ENCODE results near the gene MRPL28. TPM values are rescaled to one million over a fixed set of nuclear protein-coding genes. Genes with fewer than 3 reads are reported as not detected.

MRPL28 gene
- total and polyA plus RNA-seq, 9 donors: 28.4 to 57.7 (median 40.9) TPM

GRCh38 chr16:322476-323143 lies 47.7 kb downstream of the MRPL28 start:
- Histone ChIP-seq H3K4me1 (ENCODE audit: insufficient read depth) (no peaks in the 10 kb centered on the region), H3K4me3 (no peak overlapping the region), H3K27me3 (no peaks in the 10 kb centered on the region), H3K9me3 (no peaks in the 10 kb centered on the region), H3K36me3 (no peaks in the 10 kb centered on the region), H3K27ac (no peak overlapping the region)
- intact Hi-C loops (cut with DNase I): no loop called here
- no peak for DNase-seq
- WGBS, 3 donors: 85 to 90% (median 88%) methylated on average over 13 of the region's 13 CpGs
- TF ChIP-seq CTCF (IDR thresholded peaks at IDR 0.05): no peak
- TF ChIP-seq EP300 (IDR thresholded peaks at IDR 0.05): no peak

GRCh38 chr16:321532-321931 lies 48.8 kb downstream of the MRPL28 start:
- WGBS, 3 donors: 58 to 68% (median 65%) methylated on average over 9 of the region's 9 CpGs

GRCh38 chr16:320206-320605 lies 50.1 kb downstream of the MRPL28 start:
- Histone ChIP-seq H3K27ac (no peak overlapping the region), H3K27me3 (no peaks in the 10 kb centered on the region), H3K9me3 (no peaks in the 10 kb centered on the region), H3K4me1 (ENCODE audit: insufficient read depth) (no peaks in the 10 kb centered on the region), H3K4me3 (no peak overlapping the region), H3K36me3 (no peaks in the 10 kb centered on the region)
- no peak for DNase-seq
- 91 to 92% (median 91%) methylated on average over 5 of the region's 5 CpGs for WGBS, 3 donors
- TF ChIP-seq CTCF (IDR thresholded peaks at IDR 0.05): no peak
- no peak for TF ChIP-seq POLR2A (IDR thresholded peaks at IDR 0.05)
- TF ChIP-seq EP300 (IDR thresholded peaks at IDR 0.05): no peak
- intact Hi-C loops (cut with DNase I): no loop called here

More at GRCh38 chr16:321532-321931, 48.8 kb downstream of the MRPL28 start:
- intact Hi-C loops (cut with DNase I): no loop called here
- no peaks in the 10 kb centered on the region for H3K27me3 ChIP-seq
- H3K27ac ChIP-seq: no peak overlapping the region
- H3K4me3 ChIP-seq: no peak overlapping the region
- no peak for TF ChIP-seq CTCF (IDR thresholded peaks at IDR 0.05)
- TF ChIP-seq EP300 (IDR thresholded peaks at IDR 0.05): no peak
- TF ChIP-seq POLR2A (IDR thresholded peaks at IDR 0.05): no peak
- no peaks in the 10 kb centered on the region for H3K9me3 ChIP-seq
- H3K4me1 ChIP-seq (ENCODE audit: insufficient read depth): no peaks in the 10 kb centered on the region
- no peaks in the 10 kb centered on the region for H3K36me3 ChIP-seq
- no peak for DNase-seq

GRCh38 chr16:318628-319027 lies 51.7 kb downstream of the MRPL28 start:
- H3K27ac ChIP-seq: no peak overlapping the region
- no peaks in the 10 kb centered on the region for H3K4me1 ChIP-seq (ENCODE audit: insufficient read depth)
- H3K27me3 ChIP-seq: no peaks in the 10 kb centered on the region
- TF ChIP-seq POLR2A (IDR thresholded peaks at IDR 0.05) (no peak), CTCF (IDR thresholded peaks at IDR 0.05) (no peak), EP300 (IDR thresholded peaks at IDR 0.05) (no peak)
- DNase-seq: no peak
- no peaks in the 10 kb centered on the region for H3K9me3 ChIP-seq
- intact Hi-C loops (cut with DNase I): no loop called here
- no peaks in the 10 kb centered on the region for H3K36me3 ChIP-seq
- WGBS, 3 donors: 82 to 91% (median 86%) methylated on average over 21 to 22 of the region's 22 CpGs
- H3K4me3 ChIP-seq: no peak overlapping the region

Measured in ovary (tissue), 9 donors.